ENCODE results near the gene CD36. TPM values are rescaled to one million over a fixed set of nuclear protein-coding genes. Genes with fewer than 3 reads are reported as not detected.

CD36 gene
- total and polyA plus RNA-seq, 2 of the 8 experiments (the other 6 are each of a cell fraction or from before 2014, with no cell fraction given) = 0.33 to 0.60 TPM

- Histone ChIP-seq H2BK15ac (ENCODE audit: low read length) (no peak overlapping the region), H3K4me2 (ENCODE audit: insufficient read depth in 1 of 2, low read depth in 2 of 2, low read length in 2 of 2) (no peak overlapping the region), H3K36me3 (ENCODE audit: control insufficient read depth in 2 of 4, insufficient read depth in 4 of 4, low read length in 3 of 4) (no peaks in the 10 kb centered on the region), H4K8ac (ENCODE audit: extremely low read depth, insufficient read depth, low read length) (no peak overlapping the region), H3K79me2 (ENCODE audit: control insufficient read depth in 1 of 2, insufficient read depth in 2 of 2, low read length in 2 of 2) (no peaks in the 10 kb centered on the region), H3K56ac (replicated peaks; ENCODE audit: insufficient read length, low read depth, low read length) (no peak overlapping the region), H3K23me2 (ENCODE audit: low read depth, low read length) (no peaks in the 10 kb centered on the region), H3K27ac (ENCODE audit: low read depth, low read length) (no peak overlapping the region), H3K18ac (ENCODE audit: extremely low read depth, low read length) (no peak overlapping the region), H2BK5ac (ENCODE audit: low read depth, low read length) (no peak overlapping the region), H3K27me3 (replicated peaks in 1 of 4; ENCODE audit: control insufficient read depth in 3 of 4, extremely low read depth in 1 of 4, insufficient read depth in 3 of 4, low read length in 3 of 4) (no peaks in the 10 kb centered on the region), H3K4ac (replicated peaks; ENCODE audit: insufficient read length, low read depth, low read length) (no peak overlapping the region), H2BK120ac (replicated peaks; ENCODE audit: low read depth, low read length) (no peak overlapping the region), H2BK20ac (ENCODE audit: low read length) (no peak overlapping the region), H4K5ac (ENCODE audit: insufficient read length, low read depth, low read length) (no peak overlapping the region), H3K4me3 (ENCODE audit: extremely low read depth in 1 of 4, insufficient read depth in 2 of 4, low read depth in 3 of 4, low read length in 4 of 4) (no peak overlapping the region), H4K20me1 (replicated peaks in 1 of 2; ENCODE audit: control insufficient read depth in 1 of 2, insufficient read depth in 2 of 2, low read length in 2 of 2) (no peaks in the 10 kb centered on the region), H3K4me1 (replicated peaks in 1 of 4; ENCODE audit: control insufficient read depth in 3 of 4, insufficient read depth in 4 of 4, low read length in 3 of 4) (no peaks in the 10 kb centered on the region), H4K91ac (replicated peaks; ENCODE audit: insufficient read length, low read length) (no peak overlapping the region), H3K23ac (ENCODE audit: insufficient read length) (no peak overlapping the region), H2AFZ (ENCODE audit: low read length) (no peak overlapping the region), H2AK5ac (ENCODE audit: low read depth, low read length) (no peak overlapping the region), H3K9ac (replicated peaks in 1 of 4; ENCODE audit: extremely low read depth in 1 of 4, low read depth in 3 of 4, low read length in 3 of 4) (no peak overlapping the region), H3K79me1 (ENCODE audit: low read depth, low read length) (no peaks in the 10 kb centered on the region), H3K14ac (ENCODE audit: insufficient read length) (no peak overlapping the region), H2BK12ac (ENCODE audit: low read depth, low read length) (no peak overlapping the region), H3K9me3 (ENCODE audit: insufficient read depth in 2 of 2, low read depth in 1 of 2, low read length in 1 of 2) (no peaks in the 10 kb centered on the region; a peak in 1 of 4 replicates)
- CTCF ChIA-PET (ENCODE audit: partially characterized antibody) = interaction anchor here (0.7 to 2.2 kb wide), 4 partner anchors 10 to 757 kb away, joined by 3 to 10 read pairs (median 4); no protein-coding TSS in a partner anchor
- POLR2A ChIA-PET (ENCODE audit: partially characterized antibody) = no interaction called here
- DNase-seq (ENCODE audit: low read depth in 1 of 2, low spot score in 2 of 2) (no peak), FAIRE-seq (no peak)
- 80% methylated on average over 4 of the region's 4 CpGs; no CpG with 5 or more reads in 1 of the 2 experiments for WGBS, 2 experiments (ENCODE audit: extremely low coverage in 1 of 2, insufficient coverage in 1 of 2, insufficient read length in 1 of 2, insufficient replicate concordance in 2 of 2, low coverage in 1 of 2, low lambda C conversion rate in 2 of 2, missing lambda C conversion rate in 1 of 2)
- TF ChIP-seq SAP30 (IDR thresholded peaks at IDR 0.05; ENCODE audit: insufficient read depth, insufficient replicate concordance, low read length) (no peak), POU5F1 (IDR thresholded peaks at IDR 0.05; ENCODE audit: low read depth, low read length) (no peak), ATF2 (IDR thresholded peaks at IDR 0.05; ENCODE audit: low read length) (no peak), CTBP2 (IDR thresholded peaks at IDR 0.05; ENCODE audit: borderline replicate concordance, insufficient read depth, insufficient read length, low read length) (no peak), FOSL1 (IDR thresholded peaks at IDR 0.05; ENCODE audit: insufficient read depth, low read depth, low read length) (no peak), CHD1 (IDR thresholded peaks at IDR 0.05; ENCODE audit: low read depth, low read length) (no peak), PHF8 (conservative IDR thresholded peaks at IDR 0.05; ENCODE audit: low read depth, low read length) (no peak), SP4 (IDR thresholded peaks at IDR 0.05; ENCODE audit: low read length) (no peak), ATF3 (IDR thresholded peaks at IDR 0.05; ENCODE audit: insufficient read depth, low read depth, low read length) (no peak), EP300 (IDR thresholded peaks at IDR 0.05; ENCODE audit: borderline replicate concordance in 1 of 2, low read depth in 2 of 2, low read length in 2 of 2) (no peak), CEBPB (IDR thresholded peaks at IDR 0.05; ENCODE audit: low read depth, low read length) (no peak)
These were observed 61.3 kb downstream of the CD36 start for GRCh38 chr7:80699721-80700256.

Data from H1 (cell line).